ENCODE measurements around the gene ADGRE3. TPM values are rescaled to one million over a fixed set of nuclear protein-coding genes. Genes with fewer than 3 reads are reported as not detected.

The ADGRE3 gene
- polyA plus RNA-seq, 2 of the 4 experiments (the other 2 are of a cell fraction): not detected

Small RNAs within 50 kb of the gene (small RNA-seq; reads per million reads assigned to genes)
- gene AC022149.2 (0 reads per million in 6 experiments), gene RN7SL842P (0 reads per million in 6 experiments)

Other genes with a start within 250 kb of the ADGRE3 start
- 26.5 and 33.4 TPM in 2 replicates for gene PKN1, start 241.5 kb downstream of the ADGRE3 start, polyA plus RNA-seq (2011; rRNA removed)
- 37.3 to 45.8 TPM (median 41.7 TPM) in 3 replicates for gene PKN1, start 241.5 kb downstream of the ADGRE3 start, polyA plus RNA-seq (2017; fragmentation: RNase III; extraction: RNeasy Plus Mini Kit Qiagen cat#74134 plus additional on column Dnase treatment)
- gene PTGER1, start 199.5 kb downstream of the ADGRE3 start, polyA plus RNA-seq (2011; rRNA removed): 0.06 TPM in 1 of 2 replicates, not detected in the other
- gene PTGER1, start 199.5 kb downstream of the ADGRE3 start, polyA plus RNA-seq (2017; fragmentation: RNase III; extraction: RNeasy Plus Mini Kit Qiagen cat#74134 plus additional on column Dnase treatment): 0.12 to 0.18 TPM (median 0.17 TPM) in 3 replicates
- 41.4 and 52.9 TPM in 2 replicates for gene GIPC1, start 178.7 kb downstream of the ADGRE3 start, polyA plus RNA-seq (2011; rRNA removed)
- gene GIPC1, start 178.7 kb downstream of the ADGRE3 start, polyA plus RNA-seq (2017; fragmentation: RNase III; extraction: RNeasy Plus Mini Kit Qiagen cat#74134 plus additional on column Dnase treatment): 81.4 to 88.6 TPM (median 86.4 TPM) in 3 replicates
- 124 and 126 TPM in 2 replicates for gene DNAJB1, start 156.4 kb downstream of the ADGRE3 start, polyA plus RNA-seq (2011; rRNA removed)
- 110 to 128 TPM (median 116 TPM) in 3 replicates for gene DNAJB1, start 156.4 kb downstream of the ADGRE3 start, polyA plus RNA-seq (2017; fragmentation: RNase III; extraction: RNeasy Plus Mini Kit Qiagen cat#74134 plus additional on column Dnase treatment)
- gene TECR, start 145.2 kb downstream of the ADGRE3 start, polyA plus RNA-seq (2011; rRNA removed): 74.4 and 87.7 TPM in 2 replicates
- gene TECR, start 145.2 kb downstream of the ADGRE3 start, polyA plus RNA-seq (2017; fragmentation: RNase III; extraction: RNeasy Plus Mini Kit Qiagen cat#74134 plus additional on column Dnase treatment): 118 to 149 TPM (median 139 TPM) in 3 replicates
- gene NDUFB7, start 102.8 kb downstream of the ADGRE3 start, polyA plus RNA-seq (2011; rRNA removed): 73.7 and 82.3 TPM in 2 replicates
- 158 to 164 TPM (median 161 TPM) in 3 replicates for gene NDUFB7, start 102.8 kb downstream of the ADGRE3 start, polyA plus RNA-seq (2017; fragmentation: RNase III; extraction: RNeasy Plus Mini Kit Qiagen cat#74134 plus additional on column Dnase treatment)
- not detected in 2 replicates for gene CLEC17A, start 91.8 kb downstream of the ADGRE3 start, polyA plus RNA-seq (2011; rRNA removed)
- not detected in 3 replicates for gene CLEC17A, start 91.8 kb downstream of the ADGRE3 start, polyA plus RNA-seq (2017; fragmentation: RNase III; extraction: RNeasy Plus Mini Kit Qiagen cat#74134 plus additional on column Dnase treatment)
- gene ZNF333, start 15.2 kb upstream of the ADGRE3 start, polyA plus RNA-seq (2011; rRNA removed): 5.7 and 7.0 TPM in 2 replicates
- gene ZNF333, start 15.2 kb upstream of the ADGRE3 start, polyA plus RNA-seq (2017; fragmentation: RNase III; extraction: RNeasy Plus Mini Kit Qiagen cat#74134 plus additional on column Dnase treatment): 2.5 to 3.5 TPM (median 2.8 TPM) in 3 replicates
- 0.47 and 0.67 TPM in 2 replicates for gene ADGRE2, start 103.7 kb upstream of the ADGRE3 start, polyA plus RNA-seq (2011; rRNA removed)
- 0.26 to 0.39 TPM (median 0.36 TPM) in 3 replicates for gene ADGRE2, start 103.7 kb upstream of the ADGRE3 start, polyA plus RNA-seq (2017; fragmentation: RNase III; extraction: RNeasy Plus Mini Kit Qiagen cat#74134 plus additional on column Dnase treatment)
- not detected in 2 replicates for gene OR7A5, start 160.3 kb upstream of the ADGRE3 start, polyA plus RNA-seq (2011; rRNA removed)
- gene OR7A5, start 160.3 kb upstream of the ADGRE3 start, polyA plus RNA-seq (2017; fragmentation: RNase III; extraction: RNeasy Plus Mini Kit Qiagen cat#74134 plus additional on column Dnase treatment): not detected in 3 replicates
- not detected in 2 replicates for gene OR7C1, start 160.3 kb upstream of the ADGRE3 start, polyA plus RNA-seq (2011; rRNA removed)
- not detected in 3 replicates for gene OR7C1, start 160.3 kb upstream of the ADGRE3 start, polyA plus RNA-seq (2017; fragmentation: RNase III; extraction: RNeasy Plus Mini Kit Qiagen cat#74134 plus additional on column Dnase treatment)
- not detected in 2 replicates for gene OR7A10, start 174.1 kb upstream of the ADGRE3 start, polyA plus RNA-seq (2011; rRNA removed)
- gene OR7A10, start 174.1 kb upstream of the ADGRE3 start, polyA plus RNA-seq (2017; fragmentation: RNase III; extraction: RNeasy Plus Mini Kit Qiagen cat#74134 plus additional on column Dnase treatment): not detected in 3 replicates
- gene OR7A17, start 211.3 kb upstream of the ADGRE3 start, polyA plus RNA-seq (2011; rRNA removed): not detected in 2 replicates
- gene OR7A17, start 211.3 kb upstream of the ADGRE3 start, polyA plus RNA-seq (2017; fragmentation: RNase III; extraction: RNeasy Plus Mini Kit Qiagen cat#74134 plus additional on column Dnase treatment): not detected in 3 replicates